Testis (tissue), 2 donors: ENCODE measurements around the gene ABHD12.

Experiments used
- POLR2A ChIP-seq: fragments of 450-650 bp; IDR thresholded peaks from one replicate; pipeline ENCODE4 v1.6.1; 2017; ENCODE audit warnings: antibody characterized with exemption, mild to moderate bottlenecking, moderate library complexity
- TF ChIP-seq, protein P1 (sequence below), 3 experiments: fragments of 450-650 bp in 2 of 3; fragments of 200-600 bp in 1 of 3; sonication (generic) in 1 of 3; IDR thresholded peaks; one replicate each; pipeline ENCODE4 v1.5.1; 2016 to 2019; ENCODE audit warnings: antibody characterized with exemption in 3 of 3, mild to moderate bottlenecking in 2 of 3, moderate library complexity in 1 of 3

GRCh38 chr20:25340380-25340779 is 50.3 kb downstream of the ABHD12 start:
- no peak for TF ChIP-seq POLR2A
- TF ChIP-seq, protein P1, sequence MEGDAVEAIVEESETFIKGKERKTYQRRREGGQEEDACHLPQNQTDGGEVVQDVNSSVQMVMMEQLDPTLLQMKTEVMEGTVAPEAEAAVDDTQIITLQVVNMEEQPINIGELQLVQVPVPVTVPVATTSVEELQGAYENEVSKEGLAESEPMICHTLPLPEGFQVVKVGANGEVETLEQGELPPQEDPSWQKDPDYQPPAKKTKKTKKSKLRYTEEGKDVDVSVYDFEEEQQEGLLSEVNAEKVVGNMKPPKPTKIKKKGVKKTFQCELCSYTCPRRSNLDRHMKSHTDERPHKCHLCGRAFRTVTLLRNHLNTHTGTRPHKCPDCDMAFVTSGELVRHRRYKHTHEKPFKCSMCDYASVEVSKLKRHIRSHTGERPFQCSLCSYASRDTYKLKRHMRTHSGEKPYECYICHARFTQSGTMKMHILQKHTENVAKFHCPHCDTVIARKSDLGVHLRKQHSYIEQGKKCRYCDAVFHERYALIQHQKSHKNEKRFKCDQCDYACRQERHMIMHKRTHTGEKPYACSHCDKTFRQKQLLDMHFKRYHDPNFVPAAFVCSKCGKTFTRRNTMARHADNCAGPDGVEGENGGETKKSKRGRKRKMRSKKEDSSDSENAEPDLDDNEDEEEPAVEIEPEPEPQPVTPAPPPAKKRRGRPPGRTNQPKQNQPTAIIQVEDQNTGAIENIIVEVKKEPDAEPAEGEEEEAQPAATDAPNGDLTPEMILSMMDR (IDR thresholded peaks at IDR 0.05) = no peak
